GM23338 (cell line): ENCODE measurements around the gene MYOM1. TPM values are rescaled to one million over a fixed set of nuclear protein-coding genes. Genes with fewer than 3 reads are reported as not detected.

Experiments
- ATAC-seq: fragments of 200-7000 bp; cut with Tn5 transposase; 3 replicates; pipeline ENCODE4 v1.9.1; 2020
- DNase-seq: peaks from one replicate; pipeline ENCODE4 v3.0.0-alpha.2; 2015; ENCODE audit warnings: low spot score
- H2AFZ ChIP-seq: fragments of 200-600 bp; sonication (generic); 2 replicates; pipeline ENCODE4 v1.8.0; 2016; ENCODE audit warnings: antibody characterized with exemption, mild to moderate bottlenecking, moderate library complexity
- H3F3A ChIP-seq: fragments of 200-600 bp; sonication (generic); replicated peaks from 2 replicates; pipeline ENCODE4 v1.8.0; 2017; ENCODE audit warnings: antibody characterized with exemption, mixed run types, low read depth
- H3K27ac ChIP-seq: fragments of 200-600 bp; sonication (generic); 2 replicates; pipeline ENCODE4 v1.6.1; 2016; ENCODE audit warnings: low read depth
- H3K27me3 ChIP-seq: fragments of 200-600 bp; sonication (generic); 2 replicates; pipeline ENCODE4 v1.8.0; 2016; ENCODE audit warnings: mild to moderate bottlenecking, mixed run types, moderate library complexity; ENCODE audit not compliant: insufficient read depth
- H3K36me3 ChIP-seq: fragments of 200-600 bp; sonication (generic); 2 replicates; pipeline ENCODE4 v1.8.0; 2016; ENCODE audit warnings: mild to moderate bottlenecking; ENCODE audit not compliant: insufficient read depth
- H3K4me1 ChIP-seq: fragments of 200-600 bp; sonication (generic); 2 replicates; pipeline ENCODE4 v1.8.0; 2016; ENCODE audit warnings: mild to moderate bottlenecking, moderate library complexity; ENCODE audit not compliant: insufficient read depth
- H3K4me2 ChIP-seq: fragments of 200-600 bp; sonication (generic); 2 replicates; pipeline ENCODE4 v1.7.1; 2017; ENCODE audit warnings: mixed run types
- H3K4me3 ChIP-seq: fragments of 200-600 bp; sonication (generic); 2 replicates; pipeline ENCODE4 v1.6.1; 2016; ENCODE audit warnings: mixed run types
- H3K79me2 ChIP-seq: fragments of 200-600 bp; sonication (generic); replicated peaks from 2 replicates; pipeline ENCODE4 v1.8.0; 2017; ENCODE audit warnings: mild to moderate bottlenecking; ENCODE audit not compliant: insufficient read depth
- H3K9me2 ChIP-seq: fragments of 200-600 bp; sonication (generic); 2 replicates; pipeline ENCODE4 v1.8.0; 2017; ENCODE audit not compliant: insufficient read depth
- H4K20me1 ChIP-seq: fragments of 200-600 bp; sonication (generic); replicated peaks from 2 replicates; pipeline ENCODE4 v1.8.0; 2017; ENCODE audit warnings: mild to moderate bottlenecking; ENCODE audit not compliant: insufficient read depth
- H3K27ac Mint-ChIP-seq: 2 replicates; pipeline ENCODE4 v1.8.0; 2020; ENCODE audit warnings: inconsistent platforms, mild to moderate bottlenecking, moderate library complexity, mixed read lengths
- H3K27me3 Mint-ChIP-seq: 3 replicates; pipeline ENCODE4 v1.8.0; 2022; ENCODE audit warnings: low read depth, mild to moderate bottlenecking, moderate library complexity, mixed read lengths, inconsistent platforms; ENCODE audit not compliant: insufficient read depth, poor library complexity
- H3K36me3 Mint-ChIP-seq: 3 replicates; pipeline ENCODE4 v1.8.0; 2021; ENCODE audit warnings: low read depth, mild to moderate bottlenecking, inconsistent platforms, moderate library complexity, mixed read lengths
- H3K4me1 Mint-ChIP-seq: 3 replicates; pipeline ENCODE4 v1.8.0; 2020; ENCODE audit warnings: mild to moderate bottlenecking, inconsistent platforms, mixed read lengths
- H3K4me3 Mint-ChIP-seq: 3 replicates; pipeline ENCODE4 v1.8.0; 2021; ENCODE audit warnings: moderate library complexity, mild to moderate bottlenecking, inconsistent platforms, mixed read lengths
- H3K9me3 Mint-ChIP-seq: 3 replicates; pipeline ENCODE4 v1.8.0; 2020; ENCODE audit warnings: moderate library complexity, mild to moderate bottlenecking, inconsistent platforms, mixed read lengths
- CREB1 ChIP-seq: fragments of 250-450 bp; sonication (Bioruptor Pico); IDR thresholded peaks from 2 replicates; pipeline ENCODE4 v1.5.0; 2020; ENCODE audit warnings: low read depth, mild to moderate bottlenecking, moderate library complexity
- EZH2 ChIP-seq: fragments of 200-600 bp; sonication (generic); IDR thresholded peaks from one replicate; pipeline ENCODE4 v1.8.0; 2017; ENCODE audit warnings: antibody characterized with exemption, mild to moderate bottlenecking, low read depth; ENCODE audit not compliant: unreplicated experiment
- EZH2phosphoT487 ChIP-seq: fragments of 200-600 bp; sonication (generic); IDR thresholded peaks from one replicate; pipeline ENCODE4 v1.8.1; 2018; ENCODE audit warnings: antibody characterized with exemption; ENCODE audit not compliant: unreplicated experiment
- JUNB ChIP-seq: IDR thresholded peaks from one replicate; pipeline ENCODE4 v1.6.1; 2016; ENCODE audit warnings: antibody characterized with exemption; ENCODE audit not compliant: unreplicated experiment
- NANOG ChIP-seq: IDR thresholded peaks from 2 replicates; pipeline ENCODE4 v1.6.1; 2016; ENCODE audit warnings: antibody characterized with exemption, borderline replicate concordance
- POLR2AphosphoS5 ChIP-seq: IDR thresholded peaks from 2 replicates; pipeline ENCODE4 v1.6.1; 2016; ENCODE audit warnings: antibody characterized with exemption, low read depth
- REST ChIP-seq: IDR thresholded peaks from one replicate; pipeline ENCODE4 v1.6.1; 2018; ENCODE audit warnings: antibody characterized with exemption; ENCODE audit not compliant: unreplicated experiment
- STAT1 ChIP-seq: IDR thresholded peaks from one replicate; pipeline ENCODE4 v1.6.1; 2016; ENCODE audit warnings: antibody characterized with exemption; ENCODE audit not compliant: unreplicated experiment
- ZNF114 ChIP-seq: fragments of 250-450 bp; sonication (Bioruptor Pico); IDR thresholded peaks from 2 replicates; pipeline ENCODE4 v1.5.0; 2020; ENCODE audit warnings: mild to moderate bottlenecking, moderate library complexity
- ZNF331 ChIP-seq: fragments of 250-450 bp; sonication (Bioruptor Pico); IDR thresholded peaks from 2 replicates; pipeline ENCODE4 v1.5.0; 2020; ENCODE audit warnings: low read depth, mild to moderate bottlenecking, moderate library complexity
- ZNF462 ChIP-seq: fragments of 250-450 bp; sonication (Bioruptor Pico); IDR thresholded peaks from 2 replicates; pipeline ENCODE4 v1.5.0; 2020; ENCODE audit warnings: mild to moderate bottlenecking, moderate library complexity
- polyA plus RNA-seq: library from polyadenylated mRNA; unstranded; fragments of >200 nt; fragmentation: Nextera tagmentation; extraction: Ambion mirVana; gene quantifications from 2 replicates; pipeline ENCODE4 v1.2.1, GENCODE V29; 2016
- total RNA-seq: library from RNA; depleted of rRNA; stranded (reverse); fragments of >200 nt; shearing (Covaris generic); gene quantifications from 2 replicates; pipeline ENCODE4 v1.2.3, GENCODE V29; 2014
- TF ChIP-seq, protein P1 (sequence below): IDR thresholded peaks from 2 replicates; pipeline ENCODE4 v1.6.1; 2016; ENCODE audit warnings: antibody characterized with exemption
- TF ChIP-seq, protein P2 (sequence below), 2 experiments: fragments of 200-600 bp in 1 of 2; sonication (generic) in 1 of 2; conservative IDR thresholded peaks; 2 replicates each; pipeline versions ENCODE4 v1.5.1 to v1.6.1; 2016 to 2017; ENCODE audit warnings: antibody characterized with exemption in 2 of 2, low read depth in 2 of 2, mild to moderate bottlenecking in 2 of 2, moderate library complexity in 1 of 2

The MYOM1 gene
- total and polyA plus RNA-seq, 2 experiments from 2014 or later: 0.27 to 0.38 TPM

- ATAC-seq (no peak), DNase-seq (no peak)
- no peak overlapping the region for H2AFZ ChIP-seq
- no peaks in the 10 kb centered on the region for H3K27me3 Mint-ChIP-seq
- H3K27me3 ChIP-seq: no peaks in the 10 kb centered on the region
- no peak overlapping the region for H3K4me3 Mint-ChIP-seq
- no peaks in the 10 kb centered on the region for H3K36me3 Mint-ChIP-seq
- no peaks in the 10 kb centered on the region; the same call in 2 of the 3 replicates for H3K4me1 Mint-ChIP-seq
- no peak overlapping the region for H3K4me3 ChIP-seq
- no peaks in the 10 kb centered on the region for H4K20me1 ChIP-seq
- H3K9me2 ChIP-seq: no peaks in the 10 kb centered on the region
- no peak overlapping the region for H3K27ac Mint-ChIP-seq
- H3F3A ChIP-seq: no peaks in the 10 kb centered on the region
- H3K4me1 ChIP-seq: no peaks in the 10 kb centered on the region
- H3K27ac ChIP-seq: no peak overlapping the region
- TF ChIP-seq ZNF462 (no peak), NANOG (no peak), JUNB (no peak), STAT1 (no peak), POLR2AphosphoS5 (no peak), CREB1 (CRISPR knock-in tag) (no peak), REST (no peak), EZH2 (no peak), ZNF331 (CRISPR knock-in tag) (no peak), ZNF114 (CRISPR knock-in tag) (no peak), EZH2phosphoT487 (no peak)
- TF ChIP-seq, protein P1, sequence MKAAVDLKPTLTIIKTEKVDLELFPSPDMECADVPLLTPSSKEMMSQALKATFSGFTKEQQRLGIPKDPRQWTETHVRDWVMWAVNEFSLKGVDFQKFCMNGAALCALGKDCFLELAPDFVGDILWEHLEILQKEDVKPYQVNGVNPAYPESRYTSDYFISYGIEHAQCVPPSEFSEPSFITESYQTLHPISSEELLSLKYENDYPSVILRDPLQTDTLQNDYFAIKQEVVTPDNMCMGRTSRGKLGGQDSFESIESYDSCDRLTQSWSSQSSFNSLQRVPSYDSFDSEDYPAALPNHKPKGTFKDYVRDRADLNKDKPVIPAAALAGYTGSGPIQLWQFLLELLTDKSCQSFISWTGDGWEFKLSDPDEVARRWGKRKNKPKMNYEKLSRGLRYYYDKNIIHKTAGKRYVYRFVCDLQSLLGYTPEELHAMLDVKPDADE: no peak
- TF ChIP-seq, protein P2, sequence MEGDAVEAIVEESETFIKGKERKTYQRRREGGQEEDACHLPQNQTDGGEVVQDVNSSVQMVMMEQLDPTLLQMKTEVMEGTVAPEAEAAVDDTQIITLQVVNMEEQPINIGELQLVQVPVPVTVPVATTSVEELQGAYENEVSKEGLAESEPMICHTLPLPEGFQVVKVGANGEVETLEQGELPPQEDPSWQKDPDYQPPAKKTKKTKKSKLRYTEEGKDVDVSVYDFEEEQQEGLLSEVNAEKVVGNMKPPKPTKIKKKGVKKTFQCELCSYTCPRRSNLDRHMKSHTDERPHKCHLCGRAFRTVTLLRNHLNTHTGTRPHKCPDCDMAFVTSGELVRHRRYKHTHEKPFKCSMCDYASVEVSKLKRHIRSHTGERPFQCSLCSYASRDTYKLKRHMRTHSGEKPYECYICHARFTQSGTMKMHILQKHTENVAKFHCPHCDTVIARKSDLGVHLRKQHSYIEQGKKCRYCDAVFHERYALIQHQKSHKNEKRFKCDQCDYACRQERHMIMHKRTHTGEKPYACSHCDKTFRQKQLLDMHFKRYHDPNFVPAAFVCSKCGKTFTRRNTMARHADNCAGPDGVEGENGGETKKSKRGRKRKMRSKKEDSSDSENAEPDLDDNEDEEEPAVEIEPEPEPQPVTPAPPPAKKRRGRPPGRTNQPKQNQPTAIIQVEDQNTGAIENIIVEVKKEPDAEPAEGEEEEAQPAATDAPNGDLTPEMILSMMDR (conservative IDR thresholded peaks at IDR 0.05; ENCODE audit: low read depth in 2 of 2): no peak
- no peaks in the 10 kb centered on the region for H3K36me3 ChIP-seq
- no peaks in the 10 kb centered on the region for H3K9me3 Mint-ChIP-seq
- H3K4me2 ChIP-seq: no peak overlapping the region
- H3K79me2 ChIP-seq: no peaks in the 10 kb centered on the region
Measured at GRCh38 chr18:3186678-3187658, 32.8 kb downstream of the MYOM1 start.
